ENCODE measurements around the gene PRIM1. TPM values are rescaled to one million over a fixed set of nuclear protein-coding genes. Genes with fewer than 3 reads are reported as not detected.

The PRIM1 gene
- total and polyA plus RNA-seq, 2 of the 13 experiments (the other 11 are each of a cell fraction or from before 2014, with no cell fraction given) = 30.0 to 47.3 TPM

GRCh38 chr12:56722832-56723231 lies 29.3 kb downstream of the PRIM1 start:
- Histone ChIP-seq H3K4me2 (ENCODE audit: low read depth, low read length) (peak overlapping the region; percentile 98), H3K4me1 (ENCODE audit: insufficient read depth, low read length) (peaks cover 51% of the 10 kb centered on the region), H2AFZ (ENCODE audit: low read length) (no peak overlapping the region), H3K9ac (ENCODE audit: insufficient read depth, low read depth, low read length) (peak overlapping the region; percentile 100; the same call in 1 of the 2 replicates), H3K36me3 (replicated peaks in 1 of 2; ENCODE audit: control insufficient read depth in 1 of 2, insufficient read depth in 2 of 2, low read length in 2 of 2) (peaks cover 14 to 43% of the 10 kb centered on the region in 2 experiments), H4K20me1 (ENCODE audit: insufficient read depth, low read length) (peaks cover 60% of the 10 kb centered on the region), H3K27ac (ENCODE audit: extremely low read length, insufficient read depth, low read length) (no peak overlapping the region), H3K79me2 (ENCODE audit: insufficient read depth, low read length) (peaks cover 64% of the 10 kb centered on the region), H3K27me3 (ENCODE audit: control insufficient read depth in 1 of 2, insufficient read depth in 2 of 2, low read length in 2 of 2) (peaks cover 0 to 6% of the 10 kb centered on the region in 2 experiments; a peak in 1 of 5 replicates), H3K9me3 (ENCODE audit: low read length) (no peaks in the 10 kb centered on the region), H3K4me3 (replicated peaks in 1 of 3; ENCODE audit: insufficient read depth in 1 of 3, low read depth in 2 of 3, low read length in 3 of 3) (peak overlapping the region; percentile 84 to 94 (median 92); a peak in 4 of 6 replicates)
- in situ Hi-C loops (cut with HindIII; ENCODE audit: extremely low pct_ligation_motif_present, low pct_unique_long_range_greater_than_20kb) = loop anchor here (10.0 kb wide), 1 partner anchor 78 kb away; the partner anchor contains the start of gene ATP5F1B
- FAIRE-seq (no peak), ATAC-seq (no peak), DNase-seq (ENCODE audit: low spot score) (no peak)
- BruUV-seq (replicated peaks) = no TSS peak
- intact Hi-C loops (cut with micrococcal nuclease; ENCODE audit: unreplicated experiment) = loop anchor here (10.0 kb wide), 1 partner anchor 78 kb away; the partner anchor contains the start of gene ATP5F1B
- ChIA-PET POLR2A (interaction anchor here (0.8 to 1.8 kb wide), 2 partner anchors 12 to 35 kb away, joined by 3 to 6 read pairs; partner anchors contain the start of gene PTGES3), CTCF (ENCODE audit: low intra/inter-chr PET ratio, low total read pairs) (no interaction called here)
- 56% methylated on average over 4 of the region's 4 CpGs for WGBS (ENCODE audit: low lambda C conversion rate)
- peak; percentile 37 for TF ChIP-seq RBFOX2 (IDR thresholded peaks at IDR 0.05; ENCODE audit: low read depth, low read length)
- TF ChIP-seq HIC2 (CRISPR knock-in tag; IDR thresholded peaks at IDR 0.05; ENCODE audit: low read depth) = no peak

- peaks cover 69% of the 10 kb centered on the region for H3K79me2 ChIP-seq (ENCODE audit: insufficient read depth, low read length)
- no peak overlapping the region for H2AFZ ChIP-seq (ENCODE audit: low read length)
- DNase-seq (ENCODE audit: low spot score) (no peak), FAIRE-seq (no peak), ATAC-seq (no peak)
- H3K27me3 ChIP-seq (ENCODE audit: control insufficient read depth in 1 of 2, insufficient read depth in 2 of 2, low read length in 2 of 2) = peaks cover 0 to 6% of the 10 kb centered on the region in 2 experiments; a peak in 1 of 5 replicates
- peaks cover 65% of the 10 kb centered on the region for H4K20me1 ChIP-seq (ENCODE audit: insufficient read depth, low read length)
- H3K27ac ChIP-seq (ENCODE audit: extremely low read length, insufficient read depth, low read length) = no peak overlapping the region
- H3K9ac ChIP-seq (ENCODE audit: insufficient read depth, low read depth, low read length) = peak overlapping the region; percentile 31
- H3K9me3 ChIP-seq (ENCODE audit: low read length) = no peaks in the 10 kb centered on the region
- peak overlapping the region; percentile 98 for H3K4me2 ChIP-seq (ENCODE audit: low read depth, low read length)
- no peak for TF ChIP-seq ATRX (CRISPR knock-in tag; IDR thresholded peaks at IDR 0.05; ENCODE audit: borderline replicate concordance)
- TF ChIP-seq ZNF138 (CRISPR knock-in tag; IDR thresholded peaks at IDR 0.05; ENCODE audit: low read depth) = no peak
- TF ChIP-seq FLYWCH1 (CRISPR knock-in tag; IDR thresholded peaks at IDR 0.05) = no peak
- in situ Hi-C loops (cut with HindIII; ENCODE audit: extremely low pct_ligation_motif_present, low pct_unique_long_range_greater_than_20kb) = loop anchor here (10.0 kb wide), 1 partner anchor 77 kb away; the partner anchor contains the start of gene ATP5F1B
- H3K4me3 ChIP-seq (replicated peaks in 1 of 3; ENCODE audit: insufficient read depth in 1 of 3, low read depth in 2 of 3, low read length in 3 of 3) = peak overlapping the region in 2 of 3 experiments; percentile 11 to 92; a peak in 3 of 6 replicates
- WGBS (ENCODE audit: low lambda C conversion rate) = 81% methylated on average over 2 of the region's 2 CpGs
- intact Hi-C loops (cut with micrococcal nuclease; ENCODE audit: unreplicated experiment) = loop anchor here (10.0 kb wide), 1 partner anchor 77 kb away; the partner anchor contains the start of gene ATP5F1B
- ChIA-PET CTCF (ENCODE audit: low intra/inter-chr PET ratio, low total read pairs) (no interaction called here), POLR2A (interaction anchor here (1.2 to 2.7 kb wide), 2 partner anchors 11 to 34 kb away, joined by 3 to 14 read pairs; partner anchors contain the start of gene PTGES3)
- no TSS peak for BruUV-seq (replicated peaks)
- peaks cover 51% of the 10 kb centered on the region for H3K4me1 ChIP-seq (ENCODE audit: insufficient read depth, low read length)
- H3K36me3 ChIP-seq (replicated peaks in 1 of 2; ENCODE audit: control insufficient read depth in 1 of 2, insufficient read depth in 2 of 2, low read length in 2 of 2) = peaks cover 19 to 43% of the 10 kb centered on the region in 2 experiments
These were observed 30.4 kb downstream of the PRIM1 start for GRCh38 chr12:56721721-56722120.
